GM18873 (cell line): ENCODE data around the gene NDUFA8.

ENCODE experiments used
- ATAC-seq: cut with Tn5 transposase; IDR thresholded peaks from one replicate; pipeline ENCODE4 v1.9.1; 2021; ENCODE audit warnings: mild to moderate bottlenecking, moderate library complexity, moderate number of reproducible peaks; ENCODE audit not compliant: unreplicated experiment, low FRiP score

The NDUFA8 gene

DNA sequence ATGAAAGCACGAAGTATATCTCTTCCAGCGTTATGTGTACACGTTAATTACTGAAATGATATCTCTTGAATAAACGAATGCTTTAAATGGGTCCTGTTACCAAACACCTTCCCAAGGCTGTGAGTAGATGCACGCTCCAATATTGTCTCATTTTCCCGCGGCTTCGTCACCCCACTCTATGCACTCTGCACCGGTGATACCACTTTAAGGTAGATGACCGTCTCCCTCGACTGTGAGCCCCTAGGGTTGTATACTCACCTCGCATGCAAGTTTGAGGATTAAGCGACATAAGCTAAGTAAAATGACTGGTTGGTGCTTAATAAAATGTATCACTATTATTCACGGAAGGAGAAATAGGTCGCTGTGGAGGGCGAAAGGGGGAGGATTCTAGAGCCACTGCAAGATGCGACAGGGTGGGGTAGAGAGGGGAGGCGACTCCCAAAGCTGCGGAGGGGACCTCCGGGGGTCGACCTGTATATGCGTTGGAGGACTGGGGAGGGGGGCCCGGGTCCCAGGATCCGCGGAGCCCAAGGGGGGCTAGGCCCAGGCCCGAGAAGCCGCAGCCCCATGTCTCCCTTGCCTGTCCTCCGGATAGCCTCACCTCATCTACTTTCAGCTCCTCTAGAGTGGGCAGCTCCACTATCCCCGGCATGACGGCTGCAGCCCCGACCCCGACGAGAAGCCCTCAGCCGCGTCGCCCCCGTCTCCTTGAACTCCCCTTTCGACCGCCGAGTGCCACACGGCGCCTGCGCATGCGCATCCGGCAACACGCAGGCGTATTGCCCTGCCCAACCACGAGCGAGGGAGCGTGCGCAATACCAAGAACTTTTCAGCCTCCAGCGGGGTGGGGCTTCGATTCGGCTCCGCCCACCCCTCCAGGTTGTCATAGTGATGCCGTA lies at the start of gene NDUFA8, which contains the start of gene MORN5:
NDUFA8 (minus strand) TSS at position 754 of the 899 bp plus-strand sequence; CDS start at position 652, 102 bp downstream.
MORN5 (plus strand) TSS at position 883 of the 899 bp plus-strand sequence. CDS start 65 bp downstream, outside the sequence.
- ATAC-seq, result peak; percentile 85

DNA sequence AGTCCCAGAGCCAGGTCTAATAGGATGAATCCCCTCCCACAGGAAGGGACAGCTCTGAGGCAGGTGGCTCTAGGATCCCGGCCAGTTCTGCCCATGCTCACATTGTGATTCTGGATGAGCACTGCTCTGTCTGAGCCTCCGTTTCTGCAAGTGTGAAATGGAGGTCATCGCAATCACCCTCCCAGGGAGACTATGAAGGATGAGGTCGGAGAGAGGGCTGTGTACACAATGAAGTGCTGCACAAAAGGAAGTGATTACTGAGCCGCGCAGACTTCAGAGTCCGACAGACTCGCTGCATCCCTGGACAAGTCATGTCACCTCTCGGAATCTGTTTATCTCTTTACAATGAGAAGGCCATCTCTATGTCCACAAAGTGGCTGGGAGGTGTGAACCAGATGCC lies 47.5 kb upstream of the NDUFA8 start:
- ATAC-seq, result no peak

DNA sequence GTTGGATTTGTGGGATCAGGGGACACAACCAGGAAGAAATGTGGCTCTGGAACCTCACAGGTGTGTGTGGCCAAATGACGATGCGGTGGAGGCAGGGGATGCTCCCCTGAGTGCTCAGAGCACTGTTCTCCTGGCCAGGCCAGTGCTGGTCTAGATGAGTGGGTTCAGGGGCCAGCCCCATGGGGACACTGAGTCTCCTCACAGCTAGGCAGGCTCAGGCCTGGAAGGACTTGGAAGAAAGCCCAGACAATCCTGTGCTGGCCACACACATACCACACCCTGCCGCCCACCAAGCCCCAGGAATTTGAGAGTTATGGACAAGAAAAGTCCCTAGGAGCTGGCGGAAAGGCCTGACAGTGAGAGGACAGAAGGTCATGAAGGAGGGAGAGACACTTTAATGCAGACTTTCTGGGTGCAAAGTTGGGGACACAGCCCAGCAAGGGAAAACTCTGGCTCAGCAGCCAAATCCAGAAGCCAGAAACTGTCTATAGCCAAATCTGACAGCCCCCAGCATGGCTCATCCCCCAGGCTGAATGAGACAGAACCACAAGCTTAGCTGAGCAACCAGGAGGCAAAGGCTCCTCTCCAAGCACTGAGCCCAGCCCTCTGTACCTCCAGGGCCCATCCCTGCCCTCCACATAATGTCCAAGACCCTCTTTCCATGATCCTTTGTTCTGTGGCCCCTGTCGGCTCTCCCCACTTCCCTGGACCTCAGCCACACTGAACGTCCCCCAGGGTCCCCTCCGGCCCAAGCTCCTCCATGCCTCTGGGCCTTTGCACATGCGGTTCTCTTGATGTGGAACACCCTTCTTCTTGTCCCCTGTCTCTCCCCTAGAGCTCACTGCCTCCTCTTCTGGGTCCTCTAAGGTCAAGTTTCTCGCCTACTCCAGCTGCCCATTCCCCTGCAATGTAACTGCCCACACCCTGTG lies 46.8 kb upstream of the NDUFA8 start:
- no peak for ATAC-seq

DNA sequence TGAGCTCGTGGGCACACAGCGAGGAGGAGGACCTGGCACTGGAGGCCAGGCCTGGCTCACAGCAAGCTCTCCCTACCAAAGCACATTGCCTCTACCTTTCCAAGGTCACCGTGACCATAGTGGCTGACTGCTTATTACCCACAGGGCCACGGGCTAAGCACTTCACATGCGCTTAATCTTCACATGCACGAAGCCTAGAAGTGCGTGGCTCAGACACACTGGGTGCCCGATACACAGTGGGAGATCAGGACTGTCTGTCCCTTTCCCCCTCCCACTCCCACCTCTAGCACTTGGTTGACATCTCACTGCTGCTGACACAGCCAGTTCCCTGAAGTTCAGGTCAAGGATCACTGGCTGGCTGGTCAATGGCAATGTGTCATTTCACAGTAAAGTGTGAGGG lies 45.6 kb upstream of the NDUFA8 start:
- ATAC-seq, result no peak

DNA sequence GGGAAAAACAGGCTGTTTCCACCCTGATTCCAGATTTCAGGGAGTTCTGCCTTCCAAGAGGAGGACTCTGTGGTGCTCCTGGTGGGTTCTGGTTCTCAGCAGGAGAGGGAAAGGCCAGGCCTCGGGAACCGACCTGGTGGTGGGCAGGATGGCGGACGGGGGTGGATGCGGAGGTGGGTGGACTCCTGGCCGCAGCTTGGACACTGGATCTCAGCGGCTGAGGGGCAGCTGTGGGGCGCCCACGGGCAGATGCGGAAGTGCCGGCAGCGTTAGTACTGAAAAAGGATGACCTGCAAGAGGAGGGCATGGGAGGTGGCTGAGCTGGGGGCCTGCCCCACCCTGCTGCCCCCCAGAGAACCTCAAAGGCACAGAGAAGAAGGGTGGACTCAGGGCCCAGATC lies 44.9 kb upstream of the NDUFA8 start:
- no peak for ATAC-seq

DNA sequence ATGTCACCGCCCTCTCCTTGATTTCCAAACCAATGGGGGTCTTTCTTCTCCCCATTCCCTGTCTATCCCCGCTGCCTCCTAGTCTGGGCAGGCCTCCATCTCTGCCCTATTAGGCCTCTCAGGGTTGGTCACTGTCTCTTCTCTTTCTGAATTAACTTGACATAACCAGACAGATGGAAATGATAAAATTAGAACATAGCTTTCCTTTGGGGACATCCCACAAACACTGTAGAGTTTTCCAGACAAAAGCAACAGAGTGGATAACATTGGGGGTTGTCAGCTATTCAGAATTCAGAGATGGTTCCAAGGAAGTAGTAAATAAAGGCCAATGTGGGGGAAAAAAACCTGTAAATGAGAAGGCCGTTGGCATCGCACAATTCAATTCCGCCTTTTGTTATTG lies 44.5 kb upstream of the NDUFA8 start:
- no peak for ATAC-seq

DNA sequence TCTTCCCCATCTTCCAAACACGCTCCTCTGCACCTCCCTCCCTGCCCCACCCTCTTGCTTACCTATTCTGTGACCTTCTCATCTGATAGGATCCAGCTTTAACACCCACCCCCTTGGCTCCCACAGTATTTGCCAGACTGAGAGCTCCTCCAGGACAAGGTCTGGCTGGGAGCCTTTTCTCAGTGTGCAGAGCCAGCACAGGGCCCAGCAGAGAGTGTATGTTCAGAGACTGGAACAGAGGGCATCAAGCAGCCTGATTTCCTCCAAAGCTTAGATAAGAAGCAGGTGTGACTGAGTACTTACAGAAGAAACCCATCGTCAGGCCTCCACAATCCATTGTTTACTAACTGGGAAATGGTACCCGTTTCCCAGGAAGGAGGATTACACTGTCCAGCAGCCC lies 42.5 kb upstream of the NDUFA8 start:
- ATAC-seq, result no peak

DNA sequence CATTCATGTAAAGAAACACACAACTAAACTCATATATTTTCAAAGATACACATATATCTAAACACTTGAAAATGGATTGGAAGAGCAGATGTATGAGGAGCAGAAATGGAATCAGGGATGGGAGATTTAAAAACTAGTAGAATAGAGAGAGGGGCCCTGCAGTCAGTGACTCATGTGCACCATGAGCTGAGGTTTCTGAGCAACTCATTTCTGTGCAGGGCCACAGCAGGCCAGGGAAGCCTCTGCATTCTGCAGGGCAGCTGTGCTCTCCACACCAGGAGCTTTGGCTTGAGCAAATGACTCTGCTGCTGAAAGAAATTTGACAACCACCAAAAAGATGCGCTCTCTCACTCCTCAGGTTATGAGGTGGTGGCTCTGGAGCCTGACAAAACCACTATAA lies 42.1 kb upstream of the NDUFA8 start:
- ATAC-seq, result no peak

DNA sequence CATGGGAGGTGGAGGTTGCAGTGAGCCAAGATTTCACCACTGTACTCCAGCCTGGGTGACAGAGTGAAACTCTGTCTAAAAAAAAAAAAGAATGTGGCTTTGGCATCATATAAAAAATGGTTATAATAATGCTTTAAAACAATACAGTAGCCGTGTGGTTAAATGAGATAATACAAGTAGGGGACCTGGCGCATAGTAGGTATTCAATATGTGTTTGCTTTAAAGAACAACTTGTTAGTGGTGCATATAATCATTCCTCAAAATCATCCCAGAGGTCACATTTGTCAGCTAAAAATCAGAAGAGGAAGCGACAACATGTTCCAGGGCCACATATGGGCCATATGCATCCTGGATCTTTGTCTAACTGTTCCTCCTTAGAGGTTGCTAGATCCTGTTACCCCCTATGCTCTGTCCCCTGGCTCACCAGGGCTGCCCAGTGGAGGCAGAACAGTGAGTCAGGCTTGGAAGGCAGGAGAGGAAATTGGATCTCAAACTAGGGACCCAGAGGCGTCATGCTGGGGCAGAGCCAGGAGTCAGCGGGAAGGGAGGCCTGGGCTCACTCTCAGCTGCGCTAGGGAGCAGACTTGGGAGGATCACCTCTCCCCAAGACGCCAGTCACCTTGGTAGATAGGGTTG lies 41.5 kb upstream of the NDUFA8 start:
- no peak for ATAC-seq

DNA sequence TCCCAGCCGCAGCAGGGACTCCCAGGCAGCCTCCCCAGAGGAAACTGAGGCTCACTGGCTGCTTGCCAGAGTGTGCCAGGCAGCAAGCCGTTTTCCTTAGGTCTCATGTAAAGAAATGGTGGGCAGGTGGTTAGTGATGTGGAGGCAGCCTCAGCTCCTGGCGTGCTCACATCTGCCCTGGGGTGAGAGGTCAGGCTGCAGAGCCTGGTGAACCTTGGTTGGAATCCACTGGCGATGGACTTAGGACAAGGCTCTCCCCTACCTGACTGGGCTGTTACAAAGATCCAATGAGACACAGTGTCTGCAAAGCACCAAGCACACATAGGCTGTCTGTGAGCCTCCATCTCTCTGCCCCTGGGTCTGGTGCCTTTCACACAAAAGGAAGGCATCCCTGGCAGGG lies 38.3 kb upstream of the NDUFA8 start:
- no peak for ATAC-seq

DNA sequence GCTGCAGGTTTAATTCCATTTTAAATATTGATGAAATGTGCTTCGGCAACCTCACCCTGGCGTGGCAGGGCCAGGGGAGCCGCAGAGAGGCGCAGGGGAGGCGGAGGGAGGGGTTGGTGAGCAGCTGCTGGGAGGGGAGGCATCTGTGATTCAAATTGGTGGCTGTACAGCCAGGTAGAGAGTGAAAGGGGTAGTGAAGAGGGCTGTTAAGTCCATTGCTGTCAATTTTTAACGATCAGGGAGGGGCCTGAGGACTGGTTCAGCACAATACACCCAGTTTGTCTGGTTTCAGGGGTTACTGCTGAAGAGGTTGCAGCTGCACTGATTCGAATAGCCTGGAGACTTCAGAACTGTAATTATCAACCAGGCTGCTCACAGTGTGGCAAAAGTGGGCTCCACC lies 37.8 kb upstream of the NDUFA8 start:
- no peak for ATAC-seq

DNA sequence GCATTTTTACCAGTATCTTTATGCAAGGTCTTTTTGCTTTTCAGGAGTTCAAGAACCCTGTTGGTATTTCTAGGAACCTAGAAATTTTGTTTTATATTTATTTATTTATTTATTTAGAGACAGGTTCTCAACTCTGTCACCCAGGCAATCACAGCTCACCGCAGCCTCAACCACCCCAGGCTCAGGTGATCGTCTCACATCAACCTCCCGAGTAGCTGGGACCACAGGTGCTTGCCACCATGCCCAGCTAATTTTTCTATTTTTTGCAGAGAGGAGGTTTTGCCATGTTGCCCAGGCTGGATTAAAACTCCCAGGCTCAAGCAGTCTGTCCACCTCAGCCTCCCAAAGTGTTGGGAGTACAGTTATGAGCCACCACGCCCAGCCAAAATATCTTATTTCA lies 36.3 kb upstream of the NDUFA8 start:
- no peak for ATAC-seq

DNA sequence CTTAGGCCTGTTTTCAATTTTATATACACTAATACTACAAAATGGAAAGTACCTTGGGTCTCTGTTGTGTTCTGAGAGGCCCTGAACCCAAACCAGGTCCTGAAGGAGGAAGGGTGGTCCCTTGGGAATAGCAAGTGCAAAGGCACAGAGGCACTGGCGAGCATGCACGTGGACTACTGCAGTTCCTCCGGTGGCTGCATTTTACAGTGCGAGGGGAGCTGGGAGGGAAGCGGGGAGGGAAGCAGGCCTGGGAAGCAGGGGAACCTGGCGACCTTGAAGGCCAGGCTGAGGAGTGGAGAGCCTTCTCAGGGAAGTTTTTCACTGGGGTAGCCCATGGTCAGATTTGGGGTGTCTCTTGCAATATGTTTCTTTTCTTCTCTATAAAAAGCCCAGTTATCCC lies 34.1 kb upstream of the NDUFA8 start:
- ATAC-seq, result no peak

DNA sequence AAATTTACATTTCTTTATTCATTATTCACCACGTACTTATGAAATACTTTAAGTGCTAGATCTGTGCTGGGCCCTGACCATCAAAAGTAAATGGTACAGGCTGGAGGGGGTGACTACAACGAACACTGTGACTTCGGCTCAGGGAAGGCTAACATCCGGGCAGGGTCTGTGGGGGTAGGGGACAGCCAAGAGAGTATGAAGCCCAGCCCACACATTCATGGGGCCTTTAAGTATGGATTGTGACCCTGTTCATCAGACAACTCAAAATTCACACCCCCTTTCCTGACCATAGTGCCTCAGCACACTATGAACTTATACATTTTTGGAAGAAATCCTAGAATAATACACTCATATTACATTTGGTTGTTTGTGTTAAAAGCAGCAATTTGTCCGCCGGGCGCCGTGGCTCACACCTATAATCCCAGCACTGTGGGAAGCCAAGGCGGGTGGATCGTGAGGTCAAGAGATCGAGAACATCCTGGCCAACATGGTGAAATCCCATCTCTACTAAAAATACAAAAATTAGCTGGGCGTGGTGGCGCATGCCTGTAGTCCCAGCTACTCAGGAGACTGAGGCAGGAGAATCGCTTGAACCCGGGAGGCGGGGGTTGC lies 33.4 kb upstream of the NDUFA8 start:
- no peak for ATAC-seq

DNA sequence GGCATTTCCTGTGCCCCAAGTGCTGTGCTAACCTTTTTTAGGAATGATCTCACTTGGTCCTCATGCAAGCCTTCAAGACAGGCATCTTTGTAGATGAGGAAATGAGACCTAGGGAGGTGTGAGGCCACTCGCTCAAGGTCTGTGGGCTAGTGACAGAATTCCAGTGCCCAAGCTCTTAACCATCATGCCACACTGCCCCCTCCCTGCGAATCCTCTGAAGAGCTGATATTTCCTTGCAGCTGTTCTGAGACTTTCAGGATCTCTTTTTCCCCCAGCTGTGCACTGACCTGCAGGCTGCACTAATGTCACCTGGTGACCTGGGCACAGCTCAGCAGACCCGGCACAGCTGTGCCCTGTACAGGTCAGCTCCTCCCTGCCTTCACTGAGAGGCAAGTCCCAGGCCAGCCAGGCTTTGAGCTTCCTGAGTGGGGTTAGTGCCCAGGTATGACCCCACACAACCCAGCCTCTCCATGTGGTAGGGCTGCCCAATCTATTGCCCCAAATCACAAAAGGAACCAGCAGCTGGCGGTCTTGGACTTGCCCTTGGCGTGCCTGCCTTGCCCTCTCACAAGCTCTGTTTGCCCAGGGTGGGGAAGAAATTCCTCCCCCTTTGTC lies 32.8 kb upstream of the NDUFA8 start:
- no peak for ATAC-seq

DNA sequence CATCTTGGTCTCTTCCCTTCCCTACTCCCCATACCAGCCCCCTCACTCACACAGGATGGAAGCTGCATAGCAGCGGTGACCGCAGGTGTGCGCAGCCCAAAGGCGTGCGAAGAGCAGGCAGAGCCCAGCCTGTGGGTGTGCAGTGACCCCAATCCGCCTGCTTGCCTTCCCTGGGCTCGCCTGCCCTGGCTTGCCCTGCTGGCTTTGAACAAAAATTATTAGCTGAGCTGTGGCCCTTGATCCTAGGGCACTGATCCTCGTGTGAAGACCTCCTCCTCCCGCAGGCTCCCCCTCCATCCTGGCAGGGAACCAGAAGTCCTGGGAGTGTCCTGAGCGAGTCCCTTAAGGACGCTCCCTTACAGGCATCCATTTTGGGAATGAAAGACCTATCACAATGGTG lies 32.0 kb upstream of the NDUFA8 start:
- ATAC-seq, result no peak

DNA sequence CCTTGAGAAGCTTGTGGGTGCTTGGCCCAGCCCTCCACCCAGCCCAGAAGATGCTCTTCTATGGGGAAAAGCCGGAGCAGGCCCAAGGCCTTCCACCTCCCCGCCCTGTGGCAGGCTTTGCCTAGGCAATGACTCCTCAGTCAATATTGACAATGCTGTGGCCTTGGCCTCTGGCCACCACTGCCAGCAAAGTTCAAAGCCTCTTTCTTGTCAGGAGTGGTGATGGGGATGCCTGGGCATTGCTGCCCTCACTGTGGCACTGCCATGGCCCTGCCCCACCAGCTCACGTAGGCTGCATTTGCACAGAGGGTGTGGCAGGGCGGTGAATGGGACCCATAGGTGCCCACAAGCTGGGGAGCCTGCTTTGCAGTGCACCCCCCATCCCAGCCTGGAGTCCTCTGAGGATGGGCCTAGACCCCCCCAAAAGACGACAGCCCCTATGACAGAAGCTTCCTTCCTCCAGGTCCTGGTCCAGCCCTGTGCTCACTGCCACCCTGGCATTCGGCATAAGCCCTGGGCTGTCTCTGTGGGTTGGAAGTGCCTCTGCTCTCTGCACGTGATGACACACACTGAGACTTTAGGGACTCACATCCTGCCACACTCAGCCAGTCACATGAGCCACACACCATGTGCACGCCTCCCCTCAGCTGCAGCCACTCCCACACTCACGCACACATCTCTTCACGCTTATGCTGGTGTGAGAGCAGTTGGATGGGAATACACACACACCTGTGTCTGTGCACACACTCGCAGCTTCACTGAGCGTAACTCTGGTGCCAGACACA lies 31.2 kb upstream of the NDUFA8 start:
- ATAC-seq, result no peak

DNA sequence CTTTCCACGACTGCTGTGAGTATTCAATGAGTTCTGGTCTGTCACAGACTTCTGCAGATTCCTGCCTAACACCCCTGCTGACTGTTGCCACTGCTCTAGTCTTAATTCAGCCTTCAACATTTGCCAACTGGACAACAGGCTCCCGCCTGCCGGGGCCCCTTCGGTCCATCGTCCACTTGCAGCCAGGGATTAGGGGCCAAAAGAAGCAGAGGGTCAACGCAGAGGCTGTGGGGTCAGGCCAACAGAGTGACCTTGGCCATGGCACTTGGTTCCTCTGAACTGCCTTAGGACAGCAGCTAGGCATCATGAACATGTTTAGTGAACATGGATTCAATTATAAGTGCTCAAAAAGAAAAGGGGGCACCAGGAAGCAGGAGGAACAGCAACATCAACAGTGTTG lies 28.8 kb upstream of the NDUFA8 start:
- no peak for ATAC-seq

DNA sequence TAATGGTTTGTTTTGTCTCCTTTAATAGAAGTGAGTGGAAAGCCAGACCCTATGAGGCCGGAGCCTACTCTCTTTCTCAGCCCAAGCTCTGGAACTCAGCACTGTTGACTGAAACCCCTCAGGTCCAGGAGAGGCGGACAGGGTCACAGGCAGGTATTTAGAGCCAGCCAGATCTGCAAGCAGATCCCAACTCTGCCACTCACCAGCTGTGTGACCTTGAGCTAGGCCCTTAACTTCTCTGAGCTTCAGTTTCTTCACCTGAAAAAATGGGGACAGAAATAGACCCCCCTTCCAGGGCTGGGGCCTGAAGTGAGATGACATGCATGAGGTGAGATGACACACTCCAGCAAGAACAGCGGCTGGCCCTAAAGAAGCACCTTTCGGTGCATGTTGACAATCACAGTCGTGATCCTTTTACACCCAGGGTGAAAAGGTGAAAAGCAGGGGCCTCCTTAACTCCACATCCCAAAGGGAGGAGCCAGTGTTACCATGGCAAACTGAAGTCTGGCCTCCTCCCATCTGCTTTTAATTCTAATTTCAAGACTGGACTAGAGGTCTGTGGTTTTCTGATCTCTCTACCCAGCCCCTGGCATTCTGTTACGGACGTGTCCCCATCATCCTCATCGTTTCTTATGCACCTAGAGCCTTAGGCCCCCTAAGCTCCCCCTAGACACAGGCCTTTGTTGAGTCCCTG lies 27.3 kb upstream of the NDUFA8 start:
- ATAC-seq, result no peak
